ENCODE measurements around the gene PYGM. TPM values are rescaled to one million over a fixed set of nuclear protein-coding genes. Genes with fewer than 3 reads are reported as not detected.

Gene PYGM
- total RNA-seq, 1 donor from 2014 or later: 14.7 TPM

GRCh38 chr11:64768300-64768694 lies 8.5 kb upstream of the PYGM start:
- no peak for DNase-seq (ENCODE audit: low spot score)

GRCh38 chr11:64767344-64768299 lies 7.8 kb upstream of the PYGM start:
- DNase-seq (ENCODE audit: low spot score): peak; percentile 58

- no peak for DNase-seq (ENCODE audit: low spot score)
These were observed 7.1 kb upstream of the PYGM start for GRCh38 chr11:64766881-64767280.

- DNase-seq (ENCODE audit: low spot score): no peak
These were observed 6.3 kb upstream of the PYGM start for GRCh38 chr11:64765851-64766665.

- DNase-seq (ENCODE audit: low spot score): no peak
These were observed 5.6 kb upstream of the PYGM start for GRCh38 chr11:64765291-64765850.

- DNase-seq (ENCODE audit: low spot score): no peak
These were observed 5.0 kb upstream of the PYGM start for GRCh38 chr11:64764753-64765152.

- no peak for DNase-seq (ENCODE audit: low spot score)
These were observed 4.4 kb upstream of the PYGM start for GRCh38 chr11:64764040-64764611.

GRCh38 chr11:64763526-64764039 lies 3.8 kb upstream of the PYGM start:
- DNase-seq (ENCODE audit: low spot score): no peak

- DNase-seq (ENCODE audit: low spot score): no peak
These were observed 3.1 kb upstream of the PYGM start for GRCh38 chr11:64762674-64763525.

- no peak for DNase-seq (ENCODE audit: low spot score)
These were observed 2.5 kb upstream of the PYGM start for GRCh38 chr11:64762277-64762673.

- no peak for DNase-seq (ENCODE audit: low spot score)
These were observed 1.1 kb upstream of the PYGM start for GRCh38 chr11:64760759-64761420.

GRCh38 chr11:64759131-64759721 lies 548 bp downstream of the PYGM start:
- DNase-seq (ENCODE audit: low spot score): no peak

GRCh38 chr11:64758330-64759079 lies 1.3 kb downstream of the PYGM start:
- no peak for DNase-seq (ENCODE audit: low spot score)

- no peak for DNase-seq (ENCODE audit: low spot score)
These were observed 2.0 kb downstream of the PYGM start for GRCh38 chr11:64757549-64758329.

GRCh38 chr11:64755681-64756361 lies 4.0 kb downstream of the PYGM start:
- DNase-seq (ENCODE audit: low spot score): no peak

- DNase-seq (ENCODE audit: low spot score): no peak
These were observed 4.7 kb downstream of the PYGM start for GRCh38 chr11:64754919-64755662.
